Type B pancreatic cell (in vitro differentiated cells): ENCODE data around the gene LRRTM3. TPM values are rescaled to one million over a fixed set of nuclear protein-coding genes. Genes with fewer than 3 reads are reported as not detected.

ENCODE experiments used
- DNase-seq: peaks from one replicate; pipeline ENCODE4 v3.0.0; 2021; ENCODE audit warnings: mixed read lengths; ENCODE audit not compliant: unreplicated experiment; ENCODE audit errors: extremely low spot score
- H3K27ac Mint-ChIP-seq: 2 replicates; pipeline ENCODE4 v1.8.0; 2021; ENCODE audit warnings: mild to moderate bottlenecking, mixed read lengths
- H3K27me3 Mint-ChIP-seq: 2 replicates; pipeline ENCODE4 v1.8.0; 2021; ENCODE audit warnings: mixed read lengths
- H3K36me3 Mint-ChIP-seq: 2 replicates; pipeline ENCODE4 v1.8.0; 2021; ENCODE audit warnings: mixed read lengths
- H3K4me1 Mint-ChIP-seq: one replicate; pipeline ENCODE4 v1.8.0; 2021; ENCODE audit warnings: mixed read lengths; ENCODE audit not compliant: unreplicated experiment
- H3K4me3 Mint-ChIP-seq: 2 replicates; pipeline ENCODE4 v1.8.0; 2021; ENCODE audit warnings: mild to moderate bottlenecking, mixed read lengths
- H3K9me3 Mint-ChIP-seq: 2 replicates; pipeline ENCODE4 v1.8.0; 2021; ENCODE audit warnings: mixed read lengths
- CTCF ChIP-seq: fragments of 200-600 bp; sonication (generic); conservative IDR thresholded peaks from 2 replicates; pipeline ENCODE4 v1.5.0; 2021; ENCODE audit warnings: antibody characterized with exemption, mild to moderate bottlenecking
- total RNA-seq: library from RNA; stranded (reverse); gene quantifications from 2 replicates; pipeline ENCODE4 v1.2.1, GENCODE V29; 2021; ENCODE audit warnings: low replicate concordance

LRRTM3 gene
- total RNA-seq, 1 donor from 2014 or later: 2.5 TPM

GRCh38 chr10:67015225-67015624 is 89.4 kb downstream of the LRRTM3 start:
- Mint-ChIP-seq H3K36me3 (no peaks in the 10 kb centered on the region), H3K9me3 (no peaks in the 10 kb centered on the region), H3K4me1 (no peaks in the 10 kb centered on the region), H3K27ac (no peak overlapping the region), H3K4me3 (no peak overlapping the region), H3K27me3 (no peaks in the 10 kb centered on the region)
- no peak for DNase-seq
- TF ChIP-seq CTCF: no peak

- no peak for DNase-seq
- H3K27me3 Mint-ChIP-seq: no peaks in the 10 kb centered on the region
- no peaks in the 10 kb centered on the region for H3K36me3 Mint-ChIP-seq
- H3K9me3 Mint-ChIP-seq: no peaks in the 10 kb centered on the region
- TF ChIP-seq CTCF: no peak
- no peaks in the 10 kb centered on the region for H3K4me1 Mint-ChIP-seq
- no peak overlapping the region for H3K27ac Mint-ChIP-seq
- no peak overlapping the region for H3K4me3 Mint-ChIP-seq
Measured at GRCh38 chr10:67017218-67017617, 91.4 kb downstream of the LRRTM3 start.

GRCh38 chr10:67022099-67022498 is 96.3 kb downstream of the LRRTM3 start:
- Mint-ChIP-seq H3K9me3 (no peaks in the 10 kb centered on the region), H3K27ac (no peak overlapping the region), H3K4me3 (no peak overlapping the region), H3K4me1 (no peaks in the 10 kb centered on the region), H3K36me3 (no peaks in the 10 kb centered on the region), H3K27me3 (no peaks in the 10 kb centered on the region)
- no peak for DNase-seq
- no peak for TF ChIP-seq CTCF

GRCh38 chr10:67033878-67034277 is 108.0 kb downstream of the LRRTM3 start:
- no peaks in the 10 kb centered on the region for H3K9me3 Mint-ChIP-seq
- H3K27ac Mint-ChIP-seq: no peak overlapping the region
- H3K4me3 Mint-ChIP-seq: no peak overlapping the region
- H3K36me3 Mint-ChIP-seq: no peaks in the 10 kb centered on the region
- H3K27me3 Mint-ChIP-seq: no peaks in the 10 kb centered on the region
- DNase-seq: no peak
- no peak for TF ChIP-seq CTCF
- H3K4me1 Mint-ChIP-seq: no peaks in the 10 kb centered on the region

- Mint-ChIP-seq H3K9me3 (no peaks in the 10 kb centered on the region), H3K4me1 (no peaks in the 10 kb centered on the region), H3K4me3 (no peak overlapping the region), H3K36me3 (no peaks in the 10 kb centered on the region), H3K27ac (no peak overlapping the region), H3K27me3 (no peaks in the 10 kb centered on the region)
- no peak for TF ChIP-seq CTCF
- DNase-seq: no peak
Measured at GRCh38 chr10:67036808-67037207, 111.0 kb downstream of the LRRTM3 start.

- Mint-ChIP-seq H3K4me1 (no peaks in the 10 kb centered on the region), H3K4me3 (no peak overlapping the region), H3K27me3 (no peaks in the 10 kb centered on the region), H3K9me3 (no peaks in the 10 kb centered on the region), H3K36me3 (no peaks in the 10 kb centered on the region), H3K27ac (no peak overlapping the region)
- TF ChIP-seq CTCF: no peak
- no peak for DNase-seq
Measured at GRCh38 chr10:67043041-67043440, 117.2 kb downstream of the LRRTM3 start.
